Endothelial cell of umbilical vein (primary cell): ENCODE data around the gene STK17A. TPM values are rescaled to one million over a fixed set of nuclear protein-coding genes. Genes with fewer than 3 reads are reported as not detected.

Experiments
- BruUV-seq: library from RNA; stranded (reverse); fragments of 400-500 nt; replicated peaks from 2 replicates; lab custom pipeline; 2021; lab: Mats Ljungman, UMichigan
- CTCF ChIA-PET: fragments of 300-600, 350-600 bp; sonication (Branson Sonifier 250); formaldehyde crosslinking; loops from one replicate; lab custom pipeline; 2021; ENCODE audit warnings: antibody characterized with exemption, inconsistent platforms; lab: Charles Lee
- POLR2A ChIA-PET: fragments of 300-600, 350-600 bp; sonication (Branson Sonifier 250); formaldehyde crosslinking; loops from one replicate; lab custom pipeline; 2021; ENCODE audit warnings: antibody characterized with exemption, inconsistent platforms; lab: Charles Lee
- DNase-seq: peaks from one replicate; pipeline ENCODE4 v3.0.0-alpha.2; 2011; ENCODE audit warnings: low read depth, low spot score
- FAIRE-seq: peaks from 2 replicates; lab custom pipeline; 2011; peaks lifted over from hg19 to GRCh38; lab: Jason Lieb, UNC
- H2AFZ ChIP-seq: 2 replicates; pipeline ENCODE4 v1.6.0; 2012; ENCODE audit warnings: low read depth, low read length, control low read depth, inconsistent platforms
- H3K27ac ChIP-seq: 2 replicates; pipeline ENCODE4 v1.5.1; 2011; ENCODE audit warnings: low read depth, mild to moderate bottlenecking, control low read depth, low read length, moderate library complexity; ENCODE audit not compliant: insufficient read depth
- H3K27me3 ChIP-seq, 2 experiments: 2 replicates each; pipeline versions ENCODE4 v1.6.0 to v1.6.1; 2011; ENCODE audit warnings: low read length in 2 of 2, mixed read lengths in 1 of 2; ENCODE audit not compliant: control insufficient read depth in 2 of 2, insufficient read depth in 2 of 2
- H3K36me3 ChIP-seq, 2 experiments: 2 replicates in 1 of 2; 3 replicates in 1 of 2; pipeline ENCODE4 v1.5.1; 2011; ENCODE audit warnings: low read length in 2 of 2, mild to moderate bottlenecking in 1 of 2, moderate library complexity in 1 of 2; ENCODE audit not compliant: control insufficient read depth in 2 of 2, insufficient read depth in 2 of 2; ENCODE audit errors: extremely low read depth in 1 of 2
- H3K4me1 ChIP-seq: 3 replicates; pipeline ENCODE4 v1.5.1; 2011; ENCODE audit warnings: mild to moderate bottlenecking, low read length; ENCODE audit not compliant: control insufficient read depth, insufficient read depth; ENCODE audit errors: extremely low read depth
- H3K4me2 ChIP-seq: 2 replicates; pipeline ENCODE4 v1.6.1; 2011; ENCODE audit warnings: low read length, control low read depth, mixed read lengths; ENCODE audit not compliant: insufficient read depth
- H3K4me3 ChIP-seq, 3 experiments: fragments of 200-600 bp in 1 of 3; sonication (generic), shearing (Covaris generic) in 1 of 3; replicated peaks in 1 of 3; 2 replicates each; pipeline ENCODE4 v1.5.1; 2011 to 2016; ENCODE audit warnings: control low read depth in 3 of 3, low read length in 3 of 3, mild to moderate bottlenecking in 2 of 3, inconsistent platforms in 1 of 3, low read depth in 1 of 3, moderate library complexity in 1 of 3; ENCODE audit not compliant: insufficient read depth in 1 of 3
- H3K79me2 ChIP-seq: 2 replicates; pipeline ENCODE4 v1.6.0; 2012; ENCODE audit warnings: low read length, inconsistent platforms; ENCODE audit not compliant: control insufficient read depth, insufficient read depth
- H3K9ac ChIP-seq: replicated peaks from 2 replicates; pipeline ENCODE3; 2011; ENCODE audit warnings: low read length, control low read depth; ENCODE audit not compliant: insufficient read depth; ENCODE audit errors: extremely low read depth
- H3K9me1 ChIP-seq: replicated peaks from 3 replicates; pipeline ENCODE4 v1.6.0; 2011; ENCODE audit warnings: mild to moderate bottlenecking, low read length; ENCODE audit not compliant: control insufficient read depth, insufficient read depth; ENCODE audit errors: extremely low read depth
- H3K9me3 ChIP-seq: replicated peaks from 2 replicates; pipeline ENCODE4 v1.5.1; 2012; ENCODE audit warnings: low read length, inconsistent platforms; ENCODE audit not compliant: control insufficient read depth, insufficient read depth
- H4K20me1 ChIP-seq: replicated peaks from 2 replicates; pipeline ENCODE3; 2011; ENCODE audit warnings: mild to moderate bottlenecking, low read length; ENCODE audit not compliant: control insufficient read depth, insufficient read depth; ENCODE audit errors: extremely low read depth
- CTCF ChIP-seq, 2 donors: IDR thresholded peaks; 1 replicate in 1 of 2; 2 replicates in 1 of 2; pipeline ENCODE4 v1.5.1; 2011; ENCODE audit warnings: low read length in 2 of 2, mild to moderate bottlenecking in 2 of 2, moderate library complexity in 2 of 2, control low read depth in 1 of 2, inconsistent platforms in 1 of 2, low read depth in 1 of 2; ENCODE audit not compliant: insufficient read depth in 1 of 2; ENCODE audit errors: extremely low read depth in 1 of 2
- EZH2 ChIP-seq: IDR thresholded peaks from 2 replicates; pipeline ENCODE4 v1.6.1; 2012; ENCODE audit warnings: borderline replicate concordance, low read depth, mild to moderate bottlenecking, moderate library complexity, low read length, inconsistent platforms; ENCODE audit not compliant: severe bottlenecking
- FOS ChIP-seq: IDR thresholded peaks from 2 replicates; pipeline ENCODE4 v1.6.1; 2011; ENCODE audit warnings: mild to moderate bottlenecking, low read length, moderate library complexity, borderline replicate concordance; ENCODE audit not compliant: insufficient read depth
- GATA2 ChIP-seq: IDR thresholded peaks from 2 replicates; pipeline ENCODE4 v1.7.0; 2011; ENCODE audit warnings: low read depth, mild to moderate bottlenecking, moderate library complexity, mixed read lengths, low read length; ENCODE audit not compliant: insufficient read length, insufficient read depth
- MAX ChIP-seq: IDR thresholded peaks from 2 replicates; pipeline ENCODE4 v1.6.1; 2011; ENCODE audit not compliant: insufficient read depth, insufficient read length
- POLR2A ChIP-seq: IDR thresholded peaks from 2 replicates; pipeline ENCODE4 v1.6.1; 2012; ENCODE audit warnings: low read depth, mild to moderate bottlenecking, control low read depth, low read length
- POLR2AphosphoS5 ChIP-seq: IDR thresholded peaks from 2 replicates; pipeline ENCODE4 v1.6.1; 2012; ENCODE audit warnings: low read depth, mild to moderate bottlenecking, control low read depth, low read length, moderate library complexity; ENCODE audit not compliant: insufficient read depth
- dilution Hi-C: fragments of 300-500 bp; cut with MboI; formaldehyde crosslinking; loops from one replicate; pipeline ENCODE4 v1.15.0; 2019; ENCODE audit warnings: low sequenced_read_pairs; ENCODE audit not compliant: extremely low pct_ligation_motif_present
- intact Hi-C: fragments of 100-400 bp; cut with micrococcal nuclease; formaldehyde crosslinking; loops from one replicate; pipeline ENCODE4 v1.10.0; 2022
- polyA plus RNA-seq, 4 experiments: library from polyadenylated mRNA; depleted of rRNA in 3 of 4; stranded (reverse) in 3 of 4; unstranded in 1 of 4; fragments of >200 nt; gene quantifications; 2 replicates each; pipeline versions ENCODE4 v1.2.1 to v1.2.3, GENCODE V29; 2011 to 2012; ENCODE audit warnings: missing spikeins in 1 of 4
- total RNA-seq: library from RNA; stranded (reverse); gene quantifications from 2 replicates; pipeline ENCODE4 v1.2.3, GENCODE V29; 2021

Gene STK17A
- total and polyA plus RNA-seq, 2 donors (not counting 3 experiments of a cell fraction or from before 2014, with no cell fraction given): 11.7 to 58.8 TPM

- Histone ChIP-seq H3K4me2 (no peak overlapping the region), H3K27ac (no peak overlapping the region), H3K9me1 (no peaks in the 10 kb centered on the region), H3K9me3 (no peaks in the 10 kb centered on the region), H3K79me2 (peaks cover 8% of the 10 kb centered on the region), H3K4me3 (no peak overlapping the region), H2AFZ (no peak overlapping the region), H3K4me1 (peaks cover 5% of the 10 kb centered on the region), H3K36me3 (no peaks in the 10 kb centered on the region), H3K27me3 (no peaks in the 10 kb centered on the region), H4K20me1 (no peaks in the 10 kb centered on the region), H3K9ac (no peak overlapping the region)
- ChIA-PET POLR2A (no interaction called here), CTCF (interaction anchor here (0.6 to 1.3 kb wide), 2 partner anchors 9 to 22 kb away, joined by 3 to 4 read pairs; no protein-coding TSS in a partner anchor)
- TF ChIP-seq POLR2A: no peak
- no peak for TF ChIP-seq EZH2
- no peak for TF ChIP-seq POLR2AphosphoS5
- TF ChIP-seq GATA2: no peak
- TF ChIP-seq CTCF (IDR thresholded peaks at IDR 0.05; ENCODE audit: extremely low read depth in 1 of 2, insufficient read depth in 1 of 2, low read depth in 1 of 2, low read length in 2 of 2): no peak
- TF ChIP-seq FOS: no peak
- TF ChIP-seq MAX: no peak
- intact Hi-C loops: no loop called here
- peak; percentile 7 for DNase-seq
- dilution Hi-C loops: no loop called here
- BruUV-seq: no TSS peak
- no peak for FAIRE-seq
These were observed 81.8 kb downstream of the STK17A start for GRCh38 chr7:43664681-43665080.
